ENCODE measurements around the gene APOC4. TPM values are rescaled to one million over a fixed set of nuclear protein-coding genes. Genes with fewer than 3 reads are reported as not detected.
"Not testable (repeated sequence)": the region's sequence is repeated elsewhere in the genome, so short reads cannot be mapped to it uniquely, and the experiment has no call there.

APOC4 gene, protein sequence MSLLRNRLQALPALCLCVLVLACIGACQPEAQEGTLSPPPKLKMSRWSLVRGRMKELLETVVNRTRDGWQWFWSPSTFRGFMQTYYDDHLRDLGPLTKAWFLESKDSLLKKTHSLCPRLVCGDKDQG
- not detected for total RNA-seq

- no peak for ATAC-seq
Measured at GRCh38 chr19:44942067-44942571, at the start of gene APOC4. Gene APOC4 (plus strand): TSS chr19:44942237. CDS start chr19:44942278, 41 bp downstream.

GRCh38 chr19:44892932-44893331 lies 49.1 kb upstream of the APOC4 start:
- ATAC-seq, result no peak

- no peak for ATAC-seq
Measured at GRCh38 chr19:44893332-44894051, 48.5 kb upstream of the APOC4 start.

DNA sequence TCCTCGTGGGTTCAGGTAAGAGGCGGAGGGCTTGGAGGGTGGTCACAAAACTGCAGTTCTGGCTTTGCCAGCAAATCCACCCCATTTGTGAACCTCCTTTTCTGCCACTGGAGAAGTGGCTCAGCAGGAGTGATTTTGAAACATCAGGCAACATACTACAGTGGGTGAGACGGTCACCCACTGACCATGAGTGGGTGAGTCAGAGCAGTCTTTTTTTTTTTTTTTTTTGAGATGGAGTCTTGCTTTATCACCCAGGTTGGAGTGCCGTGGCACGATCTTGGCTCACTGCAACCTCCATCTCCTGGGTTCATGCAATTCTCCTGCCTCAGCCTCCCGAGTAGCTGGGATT lies 48.0 kb upstream of the APOC4 start:
- no peak for ATAC-seq

DNA sequence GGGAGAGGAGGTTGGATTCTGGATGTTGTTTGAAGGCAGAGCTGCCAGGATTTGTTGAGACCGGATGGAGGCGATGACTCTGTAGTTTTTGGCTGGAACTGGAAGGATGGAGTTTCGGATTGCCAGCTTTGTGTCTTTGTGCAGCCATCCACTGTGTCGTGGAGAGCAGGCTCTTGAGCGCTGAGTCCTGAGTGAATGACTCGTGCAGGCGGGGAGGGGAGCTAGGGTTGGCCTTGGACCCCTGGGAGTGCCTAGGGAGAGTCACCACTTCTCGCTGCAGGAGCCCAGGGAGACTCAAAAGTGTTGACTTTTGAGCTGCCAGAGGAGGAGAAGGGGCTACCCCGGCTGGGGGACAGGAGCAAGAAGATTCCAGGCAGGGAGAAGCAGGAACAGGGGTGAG lies 47.1 kb upstream of the APOC4 start:
- ATAC-seq, result no peak

DNA sequence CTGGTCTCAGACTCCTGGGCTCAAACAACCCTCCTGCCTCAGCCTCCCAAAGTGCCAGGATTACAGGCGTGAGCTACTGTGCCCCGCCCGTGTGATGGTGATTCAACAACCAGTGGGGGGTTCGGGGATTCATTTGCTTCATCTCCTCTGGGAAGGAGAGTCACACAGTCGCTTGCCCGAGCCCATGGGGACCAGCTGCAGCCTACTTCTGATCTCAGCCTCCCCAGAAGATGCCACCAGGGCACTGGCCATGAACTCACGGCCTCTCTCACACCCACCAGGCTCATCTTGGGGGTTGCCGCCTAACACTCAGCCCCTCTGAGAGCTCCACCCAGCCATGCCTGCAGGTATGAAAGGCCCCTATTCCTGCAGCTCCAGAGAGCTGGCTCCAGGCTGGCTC lies 44.2 kb upstream of the APOC4 start:
- ATAC-seq, result no peak

GRCh38 chr19:44900328-44901244 lies 41.5 kb upstream of the APOC4 start:
- ATAC-seq, result no peak

DNA sequence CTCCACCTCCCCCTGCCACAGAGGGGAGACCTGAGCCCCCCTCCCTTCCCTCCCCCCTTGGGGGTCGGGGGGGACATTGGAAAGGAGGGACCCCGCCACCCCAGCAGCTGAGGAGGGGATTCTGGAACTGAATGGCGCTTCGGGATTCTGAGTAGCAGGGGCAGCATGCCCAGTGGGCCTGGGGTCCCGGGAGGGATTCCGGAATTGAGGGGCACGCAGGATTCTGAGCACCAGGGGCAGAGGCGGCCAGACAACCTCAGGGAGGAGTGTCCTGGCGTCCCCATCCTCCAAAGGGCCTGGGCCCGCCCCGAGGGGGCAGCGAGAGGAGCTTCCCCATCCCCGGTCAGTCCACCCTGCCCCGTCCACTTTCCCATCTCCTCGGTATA lies 38.8 kb upstream of the APOC4 start:
- ATAC-seq, result no peak

DNA sequence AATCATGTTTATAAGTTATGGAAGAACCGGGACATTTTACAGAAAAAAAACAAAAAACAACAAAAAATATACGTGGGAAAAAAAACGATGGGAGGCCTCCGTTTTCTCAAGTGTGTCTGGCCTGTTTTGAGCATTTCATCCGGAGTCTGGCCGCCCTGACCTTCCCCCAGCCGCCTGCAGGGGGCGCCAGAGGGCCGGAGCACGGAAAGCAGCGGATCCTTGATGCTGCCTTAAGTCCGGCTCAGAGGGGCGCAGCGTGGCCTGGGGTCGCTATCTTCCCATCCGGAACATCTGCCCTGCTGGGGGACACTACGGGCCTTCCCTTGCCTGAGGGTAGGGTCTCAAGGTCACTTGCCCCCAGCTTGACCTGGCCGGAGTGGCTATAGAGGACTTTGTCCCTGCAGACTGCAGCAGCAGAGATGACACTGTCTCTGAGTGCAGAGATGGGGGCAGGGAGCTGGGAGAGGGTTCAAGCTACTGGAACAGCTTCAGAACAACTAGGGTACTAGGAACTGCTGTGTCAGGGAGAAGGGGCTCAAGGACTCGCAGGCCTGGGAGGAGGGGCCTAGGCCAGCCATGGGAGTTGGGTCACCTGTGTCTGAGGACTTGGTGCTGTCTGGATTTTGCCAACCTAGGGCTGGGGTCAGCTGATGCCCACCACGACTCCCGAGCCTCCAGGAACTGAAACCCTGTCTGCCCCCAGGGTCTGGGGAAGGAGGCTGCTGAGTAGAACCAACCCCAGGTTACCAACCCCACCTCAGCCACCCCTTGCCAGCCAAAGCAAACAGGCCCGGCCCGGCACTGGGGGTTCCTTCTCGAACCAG lies 38.2 kb upstream of the APOC4 start:
- peak; percentile 61 for ATAC-seq

GRCh38 chr19:44904426-44904994 lies 37.5 kb upstream of the APOC4 start:
- no peak for ATAC-seq

- peak; percentile 11 for ATAC-seq
Measured at GRCh38 chr19:44905437-44906160, 36.4 kb upstream of the APOC4 start, which contains the start of gene APOE. Gene APOE (plus strand): TSS chr19:44905796. CDS start chr19:44906625, 829 bp downstream.

DNA sequence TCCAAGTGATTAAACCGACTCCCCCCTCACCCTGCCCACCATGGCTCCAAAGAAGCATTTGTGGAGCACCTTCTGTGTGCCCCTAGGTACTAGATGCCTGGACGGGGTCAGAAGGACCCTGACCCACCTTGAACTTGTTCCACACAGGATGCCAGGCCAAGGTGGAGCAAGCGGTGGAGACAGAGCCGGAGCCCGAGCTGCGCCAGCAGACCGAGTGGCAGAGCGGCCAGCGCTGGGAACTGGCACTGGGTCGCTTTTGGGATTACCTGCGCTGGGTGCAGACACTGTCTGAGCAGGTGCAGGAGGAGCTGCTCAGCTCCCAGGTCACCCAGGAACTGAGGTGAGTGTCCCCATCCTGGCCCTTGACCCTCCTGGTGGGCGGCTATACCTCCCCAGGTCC lies 34.4 kb upstream of the APOC4 start:
- ATAC-seq, result no peak

DNA sequence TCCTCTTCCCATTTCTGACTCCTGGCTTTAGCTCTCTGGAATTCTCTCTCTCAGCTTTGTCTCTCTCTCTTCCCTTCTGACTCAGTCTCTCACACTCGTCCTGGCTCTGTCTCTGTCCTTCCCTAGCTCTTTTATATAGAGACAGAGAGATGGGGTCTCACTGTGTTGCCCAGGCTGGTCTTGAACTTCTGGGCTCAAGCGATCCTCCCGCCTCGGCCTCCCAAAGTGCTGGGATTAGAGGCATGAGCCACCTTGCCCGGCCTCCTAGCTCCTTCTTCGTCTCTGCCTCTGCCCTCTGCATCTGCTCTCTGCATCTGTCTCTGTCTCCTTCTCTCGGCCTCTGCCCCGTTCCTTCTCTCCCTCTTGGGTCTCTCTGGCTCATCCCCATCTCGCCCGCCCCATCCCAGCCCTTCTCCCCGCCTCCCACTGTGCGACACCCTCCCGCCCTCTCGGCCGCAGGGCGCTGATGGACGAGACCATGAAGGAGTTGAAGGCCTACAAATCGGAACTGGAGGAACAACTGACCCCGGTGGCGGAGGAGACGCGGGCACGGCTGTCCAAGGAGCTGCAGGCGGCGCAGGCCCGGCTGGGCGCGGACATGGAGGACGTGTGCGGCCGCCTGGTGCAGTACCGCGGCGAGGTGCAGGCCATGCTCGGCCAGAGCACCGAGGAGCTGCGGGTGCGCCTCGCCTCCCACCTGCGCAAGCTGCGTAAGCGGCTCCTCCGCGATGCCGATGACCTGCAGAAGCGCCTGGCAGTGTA lies 33.8 kb upstream of the APOC4 start:
- no peak for ATAC-seq

DNA sequence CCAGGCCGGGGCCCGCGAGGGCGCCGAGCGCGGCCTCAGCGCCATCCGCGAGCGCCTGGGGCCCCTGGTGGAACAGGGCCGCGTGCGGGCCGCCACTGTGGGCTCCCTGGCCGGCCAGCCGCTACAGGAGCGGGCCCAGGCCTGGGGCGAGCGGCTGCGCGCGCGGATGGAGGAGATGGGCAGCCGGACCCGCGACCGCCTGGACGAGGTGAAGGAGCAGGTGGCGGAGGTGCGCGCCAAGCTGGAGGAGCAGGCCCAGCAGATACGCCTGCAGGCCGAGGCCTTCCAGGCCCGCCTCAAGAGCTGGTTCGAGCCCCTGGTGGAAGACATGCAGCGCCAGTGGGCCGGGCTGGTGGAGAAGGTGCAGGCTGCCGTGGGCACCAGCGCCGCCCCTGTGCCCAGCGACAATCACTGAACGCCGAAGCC lies 33.2 kb upstream of the APOC4 start:
- ATAC-seq, result no peak

DNA sequence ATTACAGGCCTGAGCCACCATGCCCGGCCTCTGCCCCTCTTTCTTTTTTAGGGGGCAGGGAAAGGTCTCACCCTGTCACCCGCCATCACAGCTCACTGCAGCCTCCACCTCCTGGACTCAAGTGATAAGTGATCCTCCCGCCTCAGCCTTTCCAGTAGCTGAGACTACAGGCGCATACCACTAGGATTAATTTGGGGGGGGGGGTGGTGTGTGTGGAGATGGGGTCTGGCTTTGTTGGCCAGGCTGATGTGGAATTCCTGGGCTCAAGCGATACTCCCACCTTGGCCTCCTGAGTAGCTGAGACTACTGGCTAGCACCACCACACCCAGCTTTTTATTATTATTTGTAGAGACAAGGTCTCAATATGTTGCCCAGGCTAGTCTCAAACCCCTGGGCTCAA lies 32.3 kb upstream of the APOC4 start:
- no peak for ATAC-seq

- ATAC-seq, result not testable (repeated sequence)
Measured at GRCh38 chr19:44911896-44912295, 30.1 kb upstream of the APOC4 start.

DNA sequence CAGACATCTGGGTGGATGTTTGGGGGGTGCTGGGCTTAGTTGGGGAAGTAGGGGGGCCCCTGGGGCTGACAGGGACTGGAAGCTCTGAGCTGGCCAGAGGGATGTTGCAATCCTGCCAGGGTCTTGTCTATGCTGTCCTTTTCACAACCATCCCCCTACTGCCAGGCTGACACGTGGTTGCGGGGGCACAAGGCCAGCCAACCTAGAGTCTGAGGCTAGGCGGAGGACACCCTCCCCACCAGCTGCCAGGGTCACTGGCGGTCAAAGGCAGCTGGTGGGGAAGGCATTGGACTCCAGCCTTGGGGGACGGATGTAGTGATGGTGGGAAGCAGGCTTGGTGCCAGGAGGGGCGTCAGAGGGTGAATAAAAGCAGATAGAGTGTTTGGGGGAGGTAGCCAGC lies 29.2 kb upstream of the APOC4 start:
- ATAC-seq, result no peak

DNA sequence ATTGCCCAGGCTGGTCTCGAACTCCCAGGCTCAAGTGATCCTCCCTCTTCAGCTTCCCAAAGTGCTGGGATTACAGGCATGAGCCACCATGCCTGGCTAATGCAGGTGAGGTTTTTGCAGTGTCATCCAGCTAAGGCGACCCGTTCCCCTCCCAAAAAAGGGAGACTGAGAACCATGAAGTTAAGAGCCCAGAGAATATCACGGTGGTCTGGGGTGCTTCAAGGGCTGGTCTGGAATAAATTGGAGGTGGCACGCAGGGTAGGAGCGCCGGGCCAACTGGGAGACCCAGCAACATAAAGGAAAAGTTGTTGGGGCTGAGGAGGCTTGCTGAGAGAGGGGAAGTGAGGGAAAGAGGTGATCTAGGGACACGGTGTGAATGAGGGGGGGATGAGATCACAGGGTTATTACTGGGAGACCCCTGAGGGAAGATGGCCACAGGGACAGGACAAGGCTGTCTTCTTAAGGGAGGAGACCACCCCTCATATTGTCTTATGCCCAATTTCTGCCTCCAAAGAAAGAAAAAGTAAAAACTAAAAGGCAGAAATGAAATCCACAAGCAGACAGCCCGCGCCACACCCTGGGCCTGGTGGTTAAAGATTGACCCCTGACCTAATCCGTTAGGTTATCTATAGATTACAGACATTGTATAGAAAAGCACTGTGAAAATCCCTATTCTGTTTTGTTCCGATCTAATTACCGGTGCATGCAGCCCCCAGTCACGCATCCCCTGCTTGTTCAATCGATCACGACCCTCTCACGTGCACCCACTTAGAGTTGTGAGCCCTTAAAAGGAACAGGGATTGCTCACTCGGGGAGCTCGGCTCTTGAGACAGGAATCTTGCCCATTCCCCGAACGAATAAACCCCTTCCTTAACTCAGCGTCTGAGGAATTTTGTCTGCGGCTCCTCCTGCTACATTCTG lies 28.3 kb upstream of the APOC4 start:
- ATAC-seq, result not testable (repeated sequence)

- ATAC-seq, result peak; percentile 82
Measured at GRCh38 chr19:44914433-44915206, 27.4 kb upstream of the APOC4 start, which contains the start of gene APOC1. Gene APOC1 (plus strand): TSS chr19:44914608. CDS start chr19:44914892, 284 bp downstream.
